Stimulated activated CD4-positive, alpha-beta T cell treated with anti-CD3 and anti-CD28 coated beads, Interleukin-1b, Interleukin-23, amount 100 ng/mL, for 4 hours (primary cell): ENCODE data around the gene EPN3.
A peak's percentile ranks its signal among the peaks of the same experiment; 100 is the strongest.

Experiments used
- DNase-seq, 2 donors: peaks; one replicate each; pipeline ENCODE4 v3.0.0-alpha.2; 2020; ENCODE audit warnings: low read depth in 2 of 2

The EPN3 gene

GRCh38 chr17:50508573-50509460 lies 23.7 kb upstream of the EPN3 start:
- DNase-seq = no peak

DNA sequence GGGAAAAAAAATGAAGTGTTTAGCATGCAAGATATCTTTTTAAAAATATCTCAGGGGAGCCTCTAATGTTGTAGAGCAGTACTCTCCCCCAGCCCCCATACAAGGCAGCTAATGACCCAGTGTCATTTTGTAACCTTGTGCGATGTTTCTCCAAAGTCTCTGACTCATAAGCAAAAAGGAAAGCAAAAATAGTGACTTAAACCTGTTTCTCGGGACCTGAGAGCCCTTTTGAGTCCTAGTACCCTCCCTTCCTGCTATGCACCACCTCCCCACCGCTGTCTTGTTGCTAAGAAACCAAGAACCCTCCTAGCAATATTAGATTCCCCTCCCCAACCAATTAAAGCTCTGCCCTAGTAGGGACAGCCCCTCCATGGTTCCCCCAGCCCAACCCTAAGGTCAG lies 21.5 kb upstream of the EPN3 start:
- peak in 1 of 2 donors; percentile 22 for DNase-seq

- DNase-seq = no peak
Observed at GRCh38 chr17:50513495-50513894, 19.0 kb upstream of the EPN3 start.

GRCh38 chr17:50514388-50514787 lies 18.1 kb upstream of the EPN3 start:
- DNase-seq = no peak

GRCh38 chr17:50514936-50515702 lies 17.4 kb upstream of the EPN3 start:
- DNase-seq = no peak

DNA sequence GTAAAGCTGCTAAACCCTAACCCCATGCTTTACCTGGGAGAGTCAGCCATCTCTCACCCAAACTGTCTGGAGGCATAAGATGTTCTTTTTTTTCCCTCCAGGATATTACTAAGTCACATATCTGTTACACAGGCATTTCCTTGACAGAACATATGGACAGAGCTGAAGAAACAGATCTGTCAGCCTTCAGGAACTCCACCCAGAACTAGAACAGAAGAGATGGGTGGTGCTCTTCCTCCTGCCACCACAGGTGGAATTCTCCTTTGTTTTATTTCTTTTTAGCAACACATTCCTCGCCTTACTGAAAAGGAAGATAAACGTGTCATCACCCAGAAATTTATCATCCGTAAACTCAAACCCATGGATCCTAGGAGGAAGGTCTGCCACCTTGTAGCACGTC lies 15.5 kb upstream of the EPN3 start:
- DNase-seq = no peak

DNA sequence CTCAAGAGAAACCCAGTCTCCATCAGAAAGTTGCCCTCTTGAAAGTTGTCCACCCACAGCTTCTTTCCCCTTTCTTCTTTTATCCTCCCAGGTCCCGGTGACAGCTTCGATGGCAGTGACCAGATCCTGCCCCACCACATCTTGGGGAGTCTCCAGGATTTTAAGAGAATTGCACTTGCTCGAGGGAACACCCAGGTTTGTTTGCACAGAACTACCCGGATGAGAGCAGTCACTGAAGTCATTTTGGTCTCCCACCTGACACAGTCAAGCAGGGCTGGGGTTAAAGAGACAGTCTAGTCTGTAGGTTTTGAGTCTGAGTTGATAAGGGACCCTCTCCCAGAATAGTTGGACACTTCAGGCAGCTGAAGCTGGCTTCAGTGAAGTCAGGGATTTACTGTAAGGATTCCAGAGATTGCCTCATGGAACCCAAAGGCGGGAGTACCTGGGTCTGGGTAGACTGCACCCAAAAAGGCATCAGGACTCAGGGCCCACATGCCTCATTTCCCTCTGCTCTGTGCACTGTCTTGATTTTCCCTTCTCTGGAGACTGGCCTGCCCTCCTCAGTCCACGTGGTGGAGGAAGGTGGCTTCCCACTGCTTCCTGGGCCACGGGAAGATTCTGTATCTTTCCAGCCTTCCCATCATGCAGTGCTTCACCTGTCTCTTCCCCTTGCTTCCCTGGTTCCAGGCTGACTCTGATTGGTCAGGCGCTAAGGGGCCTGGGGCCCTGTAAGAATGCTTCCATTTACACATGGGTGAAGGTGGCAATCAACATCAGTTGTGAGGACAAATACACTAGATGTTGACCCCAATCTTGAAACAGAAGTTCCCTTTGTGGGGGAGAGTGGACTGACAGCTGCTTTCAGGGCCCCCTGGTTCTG lies 14.8 kb upstream of the EPN3 start:
- DNase-seq = no peak

- DNase-seq = no peak
Observed at GRCh38 chr17:50518384-50519023, 14.0 kb upstream of the EPN3 start.

GRCh38 chr17:50519141-50519834 lies 13.2 kb upstream of the EPN3 start:
- DNase-seq = no peak

DNA sequence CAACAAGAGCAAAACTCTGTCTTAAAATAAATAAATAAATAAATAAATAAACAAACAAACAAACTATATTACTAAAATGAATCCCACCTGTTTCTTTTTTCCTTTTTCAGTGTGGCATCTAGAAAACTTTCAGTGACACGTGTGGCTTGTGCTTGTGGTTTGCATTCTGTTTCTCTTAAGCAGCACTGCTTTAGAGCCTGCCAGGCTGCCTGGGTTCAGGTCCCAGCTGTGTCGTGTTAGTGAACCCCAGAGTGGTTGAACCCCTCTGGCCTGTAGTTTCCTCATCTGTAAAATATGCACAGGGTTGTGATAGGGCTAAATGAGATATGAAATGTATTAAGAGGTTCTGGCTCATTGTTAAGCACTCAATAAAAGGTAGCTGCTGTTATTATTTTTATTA lies 12.1 kb upstream of the EPN3 start:
- DNase-seq = no peak

DNA sequence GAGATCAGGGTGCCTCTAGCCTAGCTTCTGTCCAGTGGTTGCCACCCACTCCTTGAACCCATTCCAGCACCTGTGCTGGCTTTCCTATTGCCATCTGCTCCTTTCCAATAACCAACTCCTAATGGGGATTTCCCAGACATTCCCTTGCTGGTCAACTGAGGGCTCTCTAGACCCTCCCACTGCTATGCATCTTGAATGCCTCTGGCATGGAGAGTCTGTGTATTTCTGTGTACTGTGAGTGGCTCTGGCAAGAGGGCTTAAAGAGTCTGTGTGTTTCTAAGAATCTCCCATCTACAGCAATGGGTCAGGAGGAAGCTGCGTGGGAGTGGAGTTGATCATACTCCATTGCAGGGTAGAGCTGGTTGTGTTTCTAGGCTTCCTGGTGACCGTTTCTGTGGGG lies 11.0 kb upstream of the EPN3 start:
- DNase-seq = no peak

DNA sequence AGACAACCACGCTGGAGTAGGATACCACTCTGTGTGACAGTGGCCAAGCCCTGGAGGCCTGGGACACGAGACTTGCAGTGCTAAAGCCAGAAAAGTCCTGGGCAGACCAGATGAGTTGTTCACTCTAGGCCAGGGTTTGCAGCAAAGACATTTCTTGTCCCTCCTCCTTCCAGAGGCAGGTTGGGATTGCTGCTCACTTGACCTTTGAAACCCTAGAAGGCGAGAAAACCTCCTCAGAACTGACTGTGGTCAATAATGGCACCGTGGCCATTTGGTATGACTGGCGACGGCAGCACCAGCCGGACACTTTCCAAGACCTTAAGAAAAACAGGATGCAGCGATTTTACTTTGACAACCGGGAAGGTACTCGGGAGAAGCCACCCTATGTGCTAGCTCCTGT lies 9.8 kb upstream of the EPN3 start:
- DNase-seq = no peak

DNA sequence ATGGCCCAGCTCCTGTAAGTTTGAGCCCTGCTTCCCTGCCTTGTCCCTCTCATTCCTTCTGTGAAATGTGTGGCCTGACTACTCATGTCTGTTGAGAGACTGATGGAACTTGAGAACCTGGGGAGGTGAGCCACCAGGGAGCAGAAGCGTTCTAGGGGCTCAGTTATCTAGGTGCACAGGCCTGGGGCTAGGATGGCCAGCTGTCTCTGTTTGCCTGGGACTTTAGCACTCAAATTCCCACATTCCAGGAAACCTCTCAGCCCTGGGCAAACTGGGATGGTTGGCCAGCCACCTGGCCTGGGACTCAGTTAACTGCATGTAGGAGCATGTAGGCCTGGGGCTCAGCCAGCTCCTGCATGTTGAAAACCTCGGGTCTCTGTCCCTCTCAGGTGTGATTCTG lies 9.3 kb upstream of the EPN3 start:
- no peak for DNase-seq

DNA sequence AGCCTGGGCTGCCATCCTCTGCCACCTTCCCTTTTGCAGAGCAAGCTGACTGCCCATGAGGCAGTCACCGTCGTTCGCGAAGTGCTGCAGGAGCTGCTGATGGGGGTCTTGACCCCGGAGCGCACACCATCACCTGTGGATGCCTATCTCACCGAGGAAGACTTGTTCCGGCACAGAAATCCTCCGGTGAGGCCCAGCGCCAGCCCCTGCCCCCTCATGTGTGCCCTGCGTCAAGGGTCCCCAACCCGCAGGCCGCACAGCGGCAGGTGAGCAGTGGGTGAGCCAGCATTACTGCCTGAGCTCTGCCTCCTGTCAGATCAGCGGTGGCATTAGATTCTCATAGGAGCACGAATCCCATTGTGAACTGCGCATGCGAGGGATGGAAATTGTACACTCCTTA lies 7.7 kb upstream of the EPN3 start:
- DNase-seq = no peak

DNA sequence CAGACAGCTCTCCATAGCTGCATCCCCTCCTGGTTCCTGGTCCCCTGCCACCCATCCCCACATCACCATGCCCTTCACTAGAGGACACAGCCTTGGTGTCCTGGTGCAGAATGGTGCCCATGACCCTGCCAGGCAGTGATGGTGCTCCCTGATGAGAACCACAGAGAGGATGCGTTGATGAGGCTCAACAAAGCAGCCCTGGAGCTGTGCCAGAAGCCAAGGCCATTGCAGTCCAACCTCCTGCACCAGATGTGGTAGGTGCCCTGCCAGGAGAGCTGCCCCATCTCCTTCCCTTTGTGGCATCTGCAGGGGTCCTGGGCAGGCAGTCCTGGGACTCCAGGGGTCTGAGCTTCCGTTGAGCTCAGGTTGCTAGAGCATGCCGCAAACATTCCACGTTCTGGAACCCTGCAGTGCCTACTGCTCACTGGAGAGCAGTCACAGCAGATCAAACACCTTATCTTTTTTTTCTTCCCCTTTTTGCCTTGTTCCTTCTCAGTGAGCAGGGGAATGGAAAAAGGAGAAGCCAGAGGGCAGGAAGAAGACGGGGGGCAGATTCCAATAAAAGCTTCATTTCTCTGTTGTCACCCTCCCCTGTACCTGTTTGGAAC lies 5.3 kb upstream of the EPN3 start:
- DNase-seq = no peak

DNA sequence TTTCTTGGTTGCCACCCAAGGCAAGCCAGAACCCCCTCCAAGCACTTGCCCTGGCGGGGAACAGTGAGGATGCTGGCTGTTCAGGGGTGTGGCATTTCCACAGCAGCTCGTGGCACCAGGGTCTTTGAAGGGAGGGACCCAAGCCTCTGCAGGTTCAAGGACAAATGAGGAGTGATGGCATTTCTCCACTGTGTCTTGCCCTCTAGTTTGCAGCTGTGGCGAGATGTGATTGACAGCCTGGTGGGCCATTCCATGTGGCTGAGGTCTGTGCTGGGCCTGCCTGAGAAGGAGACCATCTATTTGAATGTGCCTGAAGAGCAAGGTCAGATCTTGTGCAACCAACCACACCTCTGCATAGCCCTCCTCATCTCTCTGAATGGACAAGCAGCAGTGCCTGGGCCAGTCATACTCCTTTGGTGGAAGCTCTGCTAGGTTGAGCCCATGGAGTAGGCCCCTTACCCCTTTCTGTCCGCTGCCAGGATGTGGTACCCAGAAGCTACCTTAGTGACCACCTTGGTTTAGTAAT lies 4.5 kb upstream of the EPN3 start:
- DNase-seq = no peak

DNA sequence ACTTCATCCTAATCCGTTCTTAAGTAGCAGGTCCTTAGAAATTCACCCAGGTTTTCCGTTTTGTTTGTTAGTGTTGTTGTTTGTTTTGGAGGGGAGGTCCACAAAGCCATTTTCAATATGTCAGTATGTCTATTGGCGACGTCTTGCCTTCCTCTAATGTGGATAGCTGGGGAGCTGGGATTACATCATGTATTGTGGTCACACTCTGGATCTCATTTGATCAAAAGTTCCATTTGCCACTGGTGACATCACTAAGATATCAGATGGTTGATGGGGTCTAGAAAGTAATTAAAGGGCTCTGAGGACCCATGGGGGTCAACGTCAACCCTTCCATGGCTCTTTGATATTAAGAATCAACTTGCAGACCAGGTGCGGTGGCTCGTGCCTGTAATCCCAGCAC lies 2.7 kb upstream of the EPN3 start:
- DNase-seq = no peak

DNA sequence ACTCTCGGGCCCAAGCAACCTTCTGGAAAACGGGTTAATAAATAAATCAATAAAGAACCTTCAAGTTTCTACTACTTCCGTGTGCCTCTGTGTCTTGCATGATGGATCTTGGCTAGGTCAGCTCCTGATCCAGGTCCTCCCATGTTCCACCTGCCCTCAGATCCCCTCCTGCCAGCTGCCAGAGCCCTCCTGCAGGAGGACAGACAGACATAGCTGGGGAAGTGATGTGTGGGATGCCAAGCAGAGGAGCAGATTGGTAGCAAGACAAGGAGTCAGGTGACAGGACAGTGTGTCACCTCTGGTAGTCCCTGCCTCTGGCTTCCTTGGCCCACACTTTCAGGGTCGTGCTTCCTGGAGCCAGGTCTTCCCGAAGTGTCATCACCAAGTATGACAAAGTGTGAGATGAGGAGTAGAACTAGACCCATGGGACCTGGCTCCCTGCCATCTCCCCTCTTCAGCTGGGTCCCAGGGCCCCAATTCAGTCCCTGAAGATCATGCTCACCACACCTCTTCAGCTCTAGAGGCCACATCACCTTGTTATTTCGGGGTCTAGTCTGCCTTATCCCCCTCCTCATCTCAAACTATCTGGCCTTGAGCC lies 1.0 kb upstream of the EPN3 start:
- DNase-seq = no peak

DNA sequence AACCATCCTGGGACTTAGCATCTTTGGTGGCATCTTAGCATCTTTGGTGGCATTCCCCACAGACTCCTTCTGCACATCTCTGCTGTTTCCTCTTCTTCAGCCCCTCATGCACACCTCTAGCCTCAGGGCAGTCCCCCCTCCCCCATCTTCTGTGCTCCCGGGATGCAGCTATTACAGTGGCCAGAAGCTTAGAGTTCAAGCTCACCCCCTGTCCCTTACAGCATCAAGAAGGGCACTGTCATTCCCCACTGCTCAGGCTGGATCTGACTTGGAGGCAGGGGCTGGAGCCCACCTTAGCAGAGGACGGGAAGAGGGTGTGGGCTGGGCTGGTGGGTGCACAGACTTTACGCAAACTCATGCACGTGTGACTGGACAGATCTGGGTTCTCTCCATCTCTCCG lies 650 bp downstream of the EPN3 start:
- no peak for DNase-seq

DNA sequence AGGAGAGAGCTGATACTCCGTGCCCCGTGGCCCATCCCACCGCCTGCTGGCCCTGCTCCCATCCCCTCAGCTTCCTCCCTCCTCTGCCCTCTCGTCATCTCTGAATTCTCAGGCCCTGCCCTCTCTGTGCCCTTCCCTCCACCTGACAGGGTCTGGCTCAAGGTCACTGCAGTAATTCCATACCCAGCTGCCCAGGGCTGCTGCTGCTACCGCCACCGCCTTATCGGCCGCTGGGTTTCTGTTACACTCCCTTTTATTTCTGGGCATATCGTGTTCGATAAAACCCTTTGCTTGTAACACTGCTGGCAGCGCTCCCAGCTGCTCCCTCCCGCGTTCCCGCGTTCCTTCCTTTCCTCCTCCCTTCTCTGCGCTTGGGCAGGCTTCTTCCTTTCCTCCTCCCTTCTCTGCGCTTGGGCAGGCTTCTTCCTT lies 1.2 kb downstream of the EPN3 start:
- DNase-seq = no peak
